IMR-90 (cell line): ENCODE measurements around the gene FBXL19. TPM values are rescaled to one million over a fixed set of nuclear protein-coding genes. Genes with fewer than 3 reads are reported as not detected.
A peak's percentile ranks its signal among the peaks of the same experiment; 100 is the strongest.

Experiments used
- ATAC-seq: fragments of 200-7000 bp; cut with Tn5 transposase; 2 replicates; pipeline ENCODE4 v1.9.1; 2020; ENCODE audit warnings: low read depth, mild to moderate bottlenecking, moderate library complexity
- BruUV-seq: library from RNA; stranded (reverse); fragments of 400-500 nt; replicated peaks from 2 replicates; lab custom pipeline; 2021; lab: Mats Ljungman, UMichigan
- CTCF ChIA-PET: fragments of 300-600 bp; formaldehyde crosslinking; extraction: SDS; loops from one replicate; lab custom pipeline; 2021; ENCODE audit warnings: antibody characterized with exemption; lab: Yijun Ruan, JAX
- POLR2A ChIA-PET: fragments of 300-600 bp; sonication (Branson Sonifier 250); formaldehyde crosslinking; loops from one replicate; lab custom pipeline; 2022; ENCODE audit warnings: antibody characterized with exemption; ENCODE audit not compliant: unreplicated experiment; lab: Charles Lee
- DNase-seq: peaks from one replicate; pipeline ENCODE4 v3.0.0; 2013
- H2AFZ ChIP-seq: replicated peaks from 2 replicates; pipeline ENCODE3; 2013; ENCODE audit warnings: low read length, mild to moderate bottlenecking; ENCODE audit not compliant: poor library complexity
- H2AK5ac ChIP-seq: 2 replicates; pipeline ENCODE4 v1.6.1; 2013; ENCODE audit warnings: low read depth, low read length, inconsistent platforms
- H2AK9ac ChIP-seq: replicated peaks from 2 replicates; pipeline ENCODE3; 2013; ENCODE audit warnings: mild to moderate bottlenecking, low read depth, low read length, moderate library complexity; ENCODE audit not compliant: poor library complexity
- H2BK120ac ChIP-seq: 2 replicates; pipeline ENCODE4 v1.6.1; 2013; ENCODE audit warnings: low read depth, low read length, inconsistent platforms
- H2BK15ac ChIP-seq: 3 replicates; pipeline ENCODE4 v1.6.1; 2013; ENCODE audit warnings: low read depth, low read length, inconsistent platforms
- H2BK20ac ChIP-seq: 2 replicates; pipeline ENCODE4 v1.6.1; 2013; ENCODE audit warnings: low read depth, mild to moderate bottlenecking, inconsistent platforms, low read length, moderate library complexity
- H2BK5ac ChIP-seq: 2 replicates; pipeline ENCODE4 v1.6.1; 2013; ENCODE audit warnings: mild to moderate bottlenecking, low read depth, low read length, inconsistent platforms; ENCODE audit not compliant: poor library complexity, severe bottlenecking
- H3K14ac ChIP-seq: replicated peaks from 2 replicates; pipeline ENCODE4 v1.6.1; 2013; ENCODE audit warnings: low read depth, low read length, inconsistent platforms
- H3K18ac ChIP-seq: 2 replicates; pipeline ENCODE4 v1.6.1; 2013; ENCODE audit warnings: low read depth, low read length, control low read depth
- H3K23ac ChIP-seq: 2 replicates; pipeline ENCODE4 v1.6.1; 2013; ENCODE audit warnings: low read depth, low read length, inconsistent platforms
- H3K27ac ChIP-seq: 2 replicates; pipeline ENCODE4 v1.5.1; 2013; ENCODE audit warnings: mild to moderate bottlenecking, control low read depth, low read length; ENCODE audit not compliant: insufficient read depth
- H3K27me3 ChIP-seq: 2 replicates; pipeline ENCODE4 v1.6.1; 2013; ENCODE audit warnings: low read length; ENCODE audit not compliant: control insufficient read depth, insufficient read depth
- H3K36me3 ChIP-seq: 2 replicates; pipeline ENCODE4 v1.6.1; 2013; ENCODE audit warnings: low read length, mixed read lengths; ENCODE audit not compliant: control insufficient read depth, insufficient read depth
- H3K4ac ChIP-seq: 2 replicates; pipeline ENCODE4 v1.6.1; 2013; ENCODE audit warnings: low read depth, low read length, inconsistent platforms
- H3K4me1 ChIP-seq: 2 replicates; pipeline ENCODE4 v1.6.1; 2013; ENCODE audit warnings: low read length, mixed read lengths; ENCODE audit not compliant: control insufficient read depth, insufficient read depth
- H3K4me2 ChIP-seq: 2 replicates; pipeline ENCODE4 v1.6.1; 2013; ENCODE audit warnings: low read depth, mild to moderate bottlenecking, control low read depth, low read length, moderate library complexity
- H3K4me3 ChIP-seq: 2 replicates; pipeline ENCODE4 v1.5.1; 2013; ENCODE audit warnings: low read depth, mild to moderate bottlenecking, control low read depth, low read length, moderate library complexity; ENCODE audit not compliant: insufficient read depth
- H3K56ac ChIP-seq: 2 replicates; pipeline ENCODE4 v1.6.1; 2013; ENCODE audit warnings: low read length, inconsistent platforms; ENCODE audit not compliant: insufficient read depth; ENCODE audit errors: extremely low read depth
- H3K79me1 ChIP-seq, 2 experiments: 2 replicates each; pipeline ENCODE4 v1.6.1; 2013; ENCODE audit warnings: low read length in 2 of 2, inconsistent platforms in 1 of 2, low read depth in 1 of 2
- H3K9ac ChIP-seq: 2 replicates; pipeline ENCODE4 v1.6.1; 2013; ENCODE audit warnings: low read depth, low read length, control low read depth
- H3K9me1 ChIP-seq: 2 replicates; pipeline ENCODE4 v1.6.1; 2013; ENCODE audit warnings: low read length, inconsistent platforms; ENCODE audit not compliant: insufficient read depth
- H3K9me3 ChIP-seq: 2 replicates; pipeline ENCODE4 v1.6.1; 2013; ENCODE audit warnings: low read length; ENCODE audit not compliant: control insufficient read depth, insufficient read depth
- H4K20me1 ChIP-seq: 2 replicates; pipeline ENCODE4 v1.6.1; 2013; ENCODE audit warnings: low read length, inconsistent platforms; ENCODE audit not compliant: insufficient read depth
- H4K5ac ChIP-seq: 2 replicates; pipeline ENCODE4 v1.6.1; 2013; ENCODE audit warnings: mild to moderate bottlenecking, low read depth, low read length, control low read depth
- H4K8ac ChIP-seq, 2 experiments: 2 replicates each; pipeline ENCODE4 v1.6.1; 2013; ENCODE audit warnings: low read depth in 2 of 2, low read length in 2 of 2, control low read depth in 1 of 2, inconsistent platforms in 1 of 2
- H4K91ac ChIP-seq: 2 replicates; pipeline ENCODE4 v1.6.1; 2013; ENCODE audit warnings: low read depth, low read length, inconsistent platforms; ENCODE audit not compliant: insufficient read depth
- MAFK ChIP-seq: IDR thresholded peaks from 2 replicates; pipeline ENCODE4 v1.6.1; 2012; ENCODE audit warnings: low read depth, low read length, improper control_type of control experiment
- MAZ ChIP-seq: IDR thresholded peaks from 2 replicates; pipeline ENCODE4 v1.6.1; 2012; ENCODE audit warnings: low read depth, mild to moderate bottlenecking, low read length, improper control_type of control experiment, moderate library complexity, borderline replicate concordance
- WGBS, 2 experiments: methylation state at CpG; one replicate each; pipeline versions ENCODE4 v1.1.5 to v1.1.7; 2013; ENCODE audit warnings: missing lambda C conversion rate in 2 of 2; ENCODE audit not compliant: insufficient read length in 1 of 2; ENCODE audit errors: extremely low coverage in 2 of 2; 5-methylcytosine and 5-hydroxymethylcytosine counted together
- dilution Hi-C: fragments of 300-500 bp; cut with HindIII; formaldehyde crosslinking; loops from one replicate; pipeline ENCODE4 v1.14.3; 2018; ENCODE audit warnings: low sequenced_read_pairs; ENCODE audit not compliant: unreplicated experiment
- in situ Hi-C: fragments of 300-500 bp; cut with MboI; formaldehyde crosslinking; loops from 3 replicates; pipeline ENCODE4 v1.14.3; 2019; ENCODE audit warnings: low sequenced_read_pairs, inconsistent platforms, mixed read lengths
- intact Hi-C: fragments of 100-400 bp; cut with micrococcal nuclease; formaldehyde crosslinking; loops from 2 replicates; pipeline ENCODE4 v1.10.0; 2022
- polyA plus RNA-seq, 3 experiments: library from polyadenylated mRNA; depleted of rRNA; stranded (reverse); fragments of >200 nt; gene quantifications; 2 replicates each; pipeline ENCODE4 v1.2.3, GENCODE V29; 2012; ENCODE audit warnings: low replicate concordance in 1 of 3
- total RNA-seq: library from RNA; depleted of rRNA; stranded (reverse); fragments of >200 nt; gene quantifications from 2 replicates; pipeline ENCODE4 v1.2.3, GENCODE V29; 2012

Gene FBXL19
- total and polyA plus RNA-seq, 2 of the 4 experiments (the other 2 are of a cell fraction): 5.0 to 13.8 TPM

GRCh38 chr16:30996985-30997724 is 73.8 kb downstream of the FBXL19 start:
- peak overlapping the region; percentile 86; the same call in 1 of the 2 replicates for H3K56ac ChIP-seq
- peak overlapping the region; percentile 95 for H3K4me2 ChIP-seq
- no peaks in the 10 kb centered on the region for H4K20me1 ChIP-seq
- peak overlapping the region; percentile 94 to 99 for H4K8ac ChIP-seq
- H3K23ac ChIP-seq: peak overlapping the region; percentile 93
- peak overlapping the region; percentile 95; the same call in 1 of the 2 replicates for H2BK20ac ChIP-seq
- peak overlapping the region; percentile 95 for H2AK9ac ChIP-seq
- DNase-seq (peak; percentile 41), ATAC-seq (peak; percentile 92)
- peak overlapping the region; percentile 95 for H4K91ac ChIP-seq
- no TSS peak for BruUV-seq
- peak overlapping the region; percentile 98 for H2AK5ac ChIP-seq
- peaks cover 18% of the 10 kb centered on the region for H3K9me1 ChIP-seq
- H3K4me1 ChIP-seq: peaks cover 27% of the 10 kb centered on the region
- H3K4me3 ChIP-seq: peak overlapping the region; percentile 54
- POLR2A ChIA-PET: interaction anchor here (0.6 to 1.0 kb wide), 2 partner anchors 76 to 475 kb away, joined by 3 to 6 read pairs; partner anchors contain the start of gene TGFB1I1
- peaks cover 0 to 18% of the 10 kb centered on the region in 2 experiments; a peak in 1 of 4 replicates for H3K79me1 ChIP-seq
- peak overlapping the region; percentile 89 for H2BK120ac ChIP-seq
- peak overlapping the region; percentile 97 for H3K4ac ChIP-seq
- no peaks in the 10 kb centered on the region for H3K9me3 ChIP-seq
- H2BK15ac ChIP-seq: peak overlapping the region; percentile 99; the same call in 2 of the 3 replicates
- dilution Hi-C loops: no loop called here
- 7% methylated on average over 23 of the region's 60 CpGs; no CpG with 5 or more reads in 1 of the 2 experiments for WGBS, 2 experiments
- peak overlapping the region; percentile 69 for H3K27ac ChIP-seq
- intact Hi-C loops: loop anchor here (5.0 kb wide), 1 partner anchor 75 kb away; the partner anchor contains the start of genes ZNF646 and ZNF668
- peak overlapping the region; percentile 96 for H2AFZ ChIP-seq
- H3K9ac ChIP-seq: peak overlapping the region; percentile 61
- TF ChIP-seq MAZ (0 out of 2 replicates have a peak, but pooled peaks have one; percentile 9), MAFK (no peak)
- CTCF ChIA-PET: interaction anchor here (0.5 kb wide), 1 partner anchor 457 kb away, joined by 3 read pairs; no protein-coding TSS in a partner anchor
- peaks cover 1% of the 10 kb centered on the region; the same call in 1 of the 2 replicates for H3K36me3 ChIP-seq
- in situ Hi-C loops: loop anchor here (10.0 to 25.0 kb wide), 2 partner anchors 448 to 715 kb away; partner anchors contain the start of gene ZNF843
- H3K27me3 ChIP-seq: no peaks in the 10 kb centered on the region
- peak overlapping the region; percentile 97 for H3K14ac ChIP-seq
- H4K5ac ChIP-seq: peak overlapping the region; percentile 91
- peak overlapping the region; percentile 78 for H3K18ac ChIP-seq
- peak overlapping the region; percentile 95 for H2BK5ac ChIP-seq
